Natural killer cell (primary cell): ENCODE data around the gene USP24. TPM values are rescaled to one million over a fixed set of nuclear protein-coding genes. Genes with fewer than 3 reads are reported as not detected.
A peak's percentile ranks its signal among the peaks of the same experiment; 100 is the strongest.

Experiments
- ATAC-seq, 3 donors: fragments of 150-1000 bp in 2 of 3; fragments of 200-7000 bp in 1 of 3; cut with Tn5 transposase; 1 replicate in 1 of 3; 2 replicates in 2 of 3; pipeline ENCODE4 v1.10.0; 2021; ENCODE audit warnings: mild to moderate bottlenecking in 2 of 3, moderate library complexity in 2 of 3
- DNase-seq, 2 donors: peaks; one replicate each; pipeline versions ENCODE4 v3.0.0 to v3.0.0-alpha.2; 2013 to 2021; ENCODE audit warnings: mixed read lengths in 1 of 2
- H3K27ac ChIP-seq: one replicate; pipeline ENCODE4 v1.5.1; 2013; ENCODE audit warnings: mild to moderate bottlenecking, low read length
- H3K27me3 ChIP-seq: one replicate; pipeline ENCODE4 v1.6.1; 2013; ENCODE audit warnings: low read length; ENCODE audit not compliant: control insufficient read depth, insufficient read depth
- H3K36me3 ChIP-seq: one replicate; pipeline ENCODE4 v1.6.1; 2013; ENCODE audit warnings: low read length; ENCODE audit not compliant: control insufficient read depth, insufficient read depth
- H3K4me1 ChIP-seq: one replicate; pipeline ENCODE4 v1.6.1; 2013; ENCODE audit warnings: low read length; ENCODE audit not compliant: control insufficient read depth, insufficient read depth
- H3K4me3 ChIP-seq: one replicate; pipeline ENCODE4 v1.5.1; 2013; ENCODE audit warnings: low read length
- H3K9me3 ChIP-seq: one replicate; pipeline ENCODE4 v1.6.1; 2013; ENCODE audit warnings: low read length; ENCODE audit not compliant: control insufficient read depth, insufficient read depth
- H3K27ac Mint-ChIP-seq, 2 donors: one replicate each; pipeline ENCODE4 v1.8.0; 2022; ENCODE audit warnings: mild to moderate bottlenecking in 2 of 2, mixed read lengths in 2 of 2, moderate library complexity in 1 of 2
- H3K27me3 Mint-ChIP-seq, 2 donors: one replicate each; pipeline ENCODE4 v1.8.0; 2022; ENCODE audit warnings: low read depth in 2 of 2, mixed read lengths in 2 of 2
- H3K36me3 Mint-ChIP-seq: one replicate; pipeline ENCODE4 v1.8.0; 2022; ENCODE audit warnings: mixed read lengths
- H3K4me1 Mint-ChIP-seq, 2 donors: one replicate each; pipeline ENCODE4 v1.8.0; 2022; ENCODE audit warnings: mixed read lengths in 2 of 2
- H3K4me3 Mint-ChIP-seq: one replicate; pipeline ENCODE4 v1.8.0; 2022; ENCODE audit warnings: mild to moderate bottlenecking, moderate library complexity, mixed read lengths
- H3K9me3 Mint-ChIP-seq, 2 donors: one replicate each; pipeline ENCODE4 v1.8.0; 2022; ENCODE audit warnings: mixed read lengths in 2 of 2
- CTCF ChIP-seq: fragments of 200-600 bp; IDR thresholded peaks from one replicate; pipeline ENCODE4 v1.8.0; 2022; ENCODE audit warnings: antibody characterized with exemption
- WGBS: methylation state at CpG from one replicate; pipeline ENCODE4 v1.1.7; 2013; ENCODE audit warnings: missing lambda C conversion rate; ENCODE audit not compliant: insufficient coverage; 5-methylcytosine and 5-hydroxymethylcytosine counted together
- intact Hi-C: fragments of 100-400 bp; cut with micrococcal nuclease; formaldehyde crosslinking; loops from one replicate; pipeline ENCODE4 v1.14.2; 2022
- total RNA-seq, 4 donors: library from RNA; stranded (reverse); fragments of 120-200 nt in 1 of 4; gene quantifications; one replicate each; pipeline versions ENCODE4 v1.2.3 to v1.2.4, GENCODE V29; 2013 to 2022

Gene USP24
- total RNA-seq, 3 donors from 2014 or later (not counting 1 experiment from before 2014, with no cell fraction given), result 155 TPM

DNA sequence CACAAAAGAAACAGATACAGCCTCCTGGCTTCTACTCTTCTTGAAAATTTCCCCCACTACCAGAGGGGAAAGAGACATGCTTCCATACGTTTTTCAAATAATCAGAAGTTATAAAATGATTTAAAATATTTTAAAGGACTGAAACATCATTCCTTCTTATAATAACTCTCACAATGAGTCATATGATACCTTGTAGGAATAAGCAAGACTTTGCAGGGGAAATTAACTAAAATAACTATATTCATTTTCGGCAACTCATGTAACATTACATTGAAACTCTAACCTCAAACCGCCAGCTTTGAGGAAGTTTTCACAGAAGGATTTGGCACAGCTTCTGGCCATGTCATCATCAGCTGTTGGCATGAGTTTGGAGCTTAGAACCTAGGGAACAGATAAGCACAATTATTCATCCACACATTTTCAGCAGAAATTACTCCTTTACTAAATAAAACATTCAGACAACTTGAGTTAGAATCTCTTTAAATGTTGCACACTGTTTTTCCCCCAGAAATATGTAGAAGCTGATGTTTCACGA lies 85.9 kb downstream of the USP24 start:
- H3K27ac Mint-ChIP-seq, result peak overlapping the region; percentile 75 to 92

GRCh38 chr1:55128418-55128995 lies 86.7 kb downstream of the USP24 start:
- H3K27me3 ChIP-seq, result no peaks in the 10 kb centered on the region
- Mint-ChIP-seq H3K27me3 (no peaks in the 10 kb centered on the region), H3K36me3 (peaks cover 19% of the 10 kb centered on the region), H3K4me1 (peaks cover 44 to 49% of the 10 kb centered on the region in 2 donors), H3K4me3 (peak overlapping the region; percentile 54), H3K9me3 (peaks cover 3% of the 10 kb centered on the region in 2 donors), H3K27ac (peak overlapping the region; percentile 75 to 92)
- intact Hi-C loops, result loop anchor here (1.0 to 5.0 kb wide), 2 partner anchors 11 to 59 kb away; no protein-coding TSS in a partner anchor
- DNase-seq (peak; percentile 23 to 36), ATAC-seq (peak; percentile 57 to 77 (median 75))
- peaks cover 67% of the 10 kb centered on the region for H3K36me3 ChIP-seq
- H3K4me1 ChIP-seq, result peaks cover 12% of the 10 kb centered on the region
- TF ChIP-seq CTCF, result no peak
- H3K4me3 ChIP-seq, result no peak overlapping the region
- 55% methylated on average over 4 of the region's 7 CpGs for WGBS
- H3K27ac ChIP-seq, result peak overlapping the region; percentile 86
- H3K9me3 ChIP-seq, result no peaks in the 10 kb centered on the region

More for the DNA sequence above, 85.9 kb downstream of the USP24 start:
- peak overlapping the region; percentile 54 for H3K4me3 Mint-ChIP-seq
- H3K9me3 Mint-ChIP-seq, result peaks cover 3% of the 10 kb centered on the region in 2 donors
- intact Hi-C loops, result loop anchor here (5.0 kb wide), 1 partner anchor 58 kb away; no protein-coding TSS in a partner anchor
- peaks cover 26% of the 10 kb centered on the region for H3K36me3 Mint-ChIP-seq
- H3K36me3 ChIP-seq, result peaks cover 68% of the 10 kb centered on the region
- H3K9me3 ChIP-seq, result no peaks in the 10 kb centered on the region
- 19% methylated on average over 2 of the region's 4 CpGs for WGBS
- no peak for ATAC-seq
- H3K27me3 Mint-ChIP-seq, result no peaks in the 10 kb centered on the region
- no peaks in the 10 kb centered on the region for H3K27me3 ChIP-seq
- H3K4me1 ChIP-seq, result peaks cover 12% of the 10 kb centered on the region
- peak overlapping the region; percentile 86 for H3K27ac ChIP-seq
- peaks cover 44 to 49% of the 10 kb centered on the region in 2 donors for H3K4me1 Mint-ChIP-seq
- no peak overlapping the region for H3K4me3 ChIP-seq
- DNase-seq, result no peak
- TF ChIP-seq CTCF, result no peak

DNA sequence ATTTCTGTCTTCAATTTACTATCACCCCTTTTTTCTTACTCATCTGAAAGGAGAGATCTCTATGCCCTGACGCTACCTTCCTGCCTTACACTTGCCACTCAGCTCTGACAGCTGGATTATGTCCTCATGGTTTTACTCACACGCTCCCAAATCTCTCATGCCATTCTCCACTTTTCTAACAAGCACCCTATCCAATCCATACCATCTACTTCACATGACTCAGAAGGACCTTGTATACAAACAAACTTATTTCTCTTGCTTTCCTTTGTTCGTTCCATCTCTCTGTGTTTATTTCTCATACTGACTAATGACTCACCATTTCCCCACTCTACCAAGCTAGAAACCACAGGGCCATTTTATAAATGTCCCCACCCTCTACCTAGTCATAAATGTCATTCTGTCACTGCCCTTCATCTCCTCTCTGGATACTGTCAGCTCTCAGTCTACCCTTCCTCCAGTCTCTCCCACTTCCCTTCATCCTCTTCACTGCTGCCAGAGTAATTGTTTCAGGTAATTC lies 87.3 kb downstream of the USP24 start:
- no peak overlapping the region for H3K4me3 ChIP-seq
- peaks cover 70% of the 10 kb centered on the region for H3K36me3 ChIP-seq
- H3K27me3 Mint-ChIP-seq, result no peaks in the 10 kb centered on the region
- intact Hi-C loops, result loop anchor here (1.0 to 5.0 kb wide), 2 partner anchors 11 to 59 kb away; no protein-coding TSS in a partner anchor
- peaks cover 44 to 49% of the 10 kb centered on the region in 2 donors for H3K4me1 Mint-ChIP-seq
- ATAC-seq (peak; percentile 82 to 88 (median 84)), DNase-seq (peak in 1 of 2 donors; percentile 43)
- peaks cover 21% of the 10 kb centered on the region for H3K36me3 Mint-ChIP-seq
- WGBS, result 39% methylated on average over 3 of the region's 3 CpGs
- peaks cover 3% of the 10 kb centered on the region in 2 donors for H3K9me3 Mint-ChIP-seq
- H3K9me3 ChIP-seq, result no peaks in the 10 kb centered on the region
- H3K27me3 ChIP-seq, result no peaks in the 10 kb centered on the region
- H3K4me3 Mint-ChIP-seq, result peak overlapping the region; percentile 54
- peak overlapping the region; percentile 75 to 92 for H3K27ac Mint-ChIP-seq
- TF ChIP-seq CTCF, result no peak
- H3K27ac ChIP-seq, result peak overlapping the region; percentile 86
- peaks cover 12% of the 10 kb centered on the region for H3K4me1 ChIP-seq
